A673 (cell line): ENCODE results near the gene PAX7. TPM values are rescaled to one million over a fixed set of nuclear protein-coding genes. Genes with fewer than 3 reads are reported as not detected.

Source experiments
- BruUV-seq: library from RNA; stranded (reverse); fragments of 400-500 nt; replicated peaks from 2 replicates; lab custom pipeline; 2021; lab: Mats Ljungman, UMichigan
- CTCF ChIA-PET: fragments of 300-600 bp; sonication (Branson Sonifier 250); formaldehyde crosslinking; loops from one replicate; lab custom pipeline; 2022; ENCODE audit warnings: antibody characterized with exemption; lab: Charles Lee
- POLR2A ChIA-PET: fragments of 300-600 bp; sonication (Branson Sonifier 250); formaldehyde crosslinking; loops from one replicate; lab custom pipeline; 2022; ENCODE audit warnings: antibody characterized with exemption; ENCODE audit not compliant: low non-redundant PET; lab: Charles Lee
- DNase-seq: peaks from one replicate; pipeline ENCODE4 v3.0.0-alpha.2; 2015; ENCODE audit warnings: low spot score
- H3K27ac ChIP-seq: fragments of 200-600 bp; sonication (generic); 2 replicates; pipeline ENCODE4 v1.5.1; 2016; ENCODE audit warnings: mixed run types, low read depth, mild to moderate bottlenecking, mixed read lengths, antibody characterized with exemption, low read length; ENCODE audit not compliant: poor library complexity, severe bottlenecking
- H3K27me3 ChIP-seq: fragments of 200-600 bp; sonication (generic); replicated peaks from 2 replicates; pipeline ENCODE4 v1.6.1; 2017; ENCODE audit warnings: mixed run types, low read depth, mild to moderate bottlenecking, mixed read lengths, antibody characterized with exemption, low read length; ENCODE audit not compliant: insufficient read depth, poor library complexity
- H3K36me3 ChIP-seq: fragments of 200-600 bp; sonication (generic); 2 replicates; pipeline ENCODE4 v1.6.1; 2016; ENCODE audit warnings: mixed run types, mild to moderate bottlenecking, mixed read lengths, antibody characterized with exemption, low read length; ENCODE audit not compliant: insufficient read depth, poor library complexity, severe bottlenecking
- H3K4me1 ChIP-seq: fragments of 200-600 bp; sonication (generic); 2 replicates; pipeline ENCODE4 v1.6.1; 2017; ENCODE audit warnings: mixed run types, mild to moderate bottlenecking, mixed read lengths, antibody characterized with exemption, low read length; ENCODE audit not compliant: insufficient read depth, poor library complexity, severe bottlenecking
- H3K4me3 ChIP-seq: fragments of 200-600 bp; sonication (generic); 2 replicates; pipeline ENCODE4 v1.5.1; 2016; ENCODE audit warnings: low read depth, mixed run types, mild to moderate bottlenecking, mixed read lengths, low read length; ENCODE audit not compliant: poor library complexity, severe bottlenecking
- H3K9me3 ChIP-seq: fragments of 200-600 bp; sonication (generic); 2 replicates; pipeline ENCODE4 v1.6.1; 2016; ENCODE audit warnings: mixed run types, low read depth, mild to moderate bottlenecking, mixed read lengths, antibody characterized with exemption, low read length; ENCODE audit not compliant: poor library complexity, severe bottlenecking
- EZH2 ChIP-seq: fragments of 200-600 bp; sonication (generic); IDR thresholded peaks from 2 replicates; pipeline ENCODE4 v1.6.1; 2017; ENCODE audit warnings: borderline replicate concordance, low read depth, mild to moderate bottlenecking, mixed read lengths, antibody characterized with exemption, low read length; ENCODE audit not compliant: poor library complexity, severe bottlenecking
- intact Hi-C: fragments of 100-400 bp; cut with micrococcal nuclease; formaldehyde crosslinking; loops from one replicate; pipeline ENCODE4 v1.10.0; 2022; ENCODE audit not compliant: unreplicated experiment
- total RNA-seq: library from RNA; stranded (reverse); gene quantifications from 2 replicates; pipeline ENCODE4 v1.2.3, GENCODE V29; 2021
- TF ChIP-seq, protein P1 (sequence below): fragments of 300-800, 200-600 bp; sonication (generic); conservative IDR thresholded peaks from 2 replicates; pipeline ENCODE4 v1.5.1; 2017; ENCODE audit warnings: low read depth, mild to moderate bottlenecking, antibody characterized with exemption, low read length, moderate library complexity, mixed read lengths

Gene PAX7
- total RNA-seq, 1 experiment from 2014 or later = 36.5 TPM

DNA sequence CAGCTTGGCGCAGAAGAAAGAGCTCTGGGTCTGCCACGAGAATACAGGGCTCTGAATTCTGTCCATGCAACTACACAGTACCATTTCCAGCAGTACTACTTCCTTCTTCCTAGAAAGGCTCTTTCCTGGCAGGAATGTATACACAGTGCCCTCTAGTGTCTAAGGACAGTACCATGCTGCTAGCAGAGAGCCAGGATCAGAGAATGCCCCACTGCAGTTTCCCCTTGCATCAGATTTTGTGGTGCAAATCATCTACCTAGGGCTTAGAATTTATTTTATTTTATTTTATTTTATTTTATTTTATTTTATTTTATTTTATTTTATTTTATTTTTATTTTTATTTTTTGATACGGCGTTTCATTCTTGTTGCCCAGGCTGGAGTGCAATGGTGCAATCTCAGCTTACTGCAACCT, 50.8 kb downstream of the PAX7 start:
- no TSS peak for BruUV-seq
- DNase-seq = peak; percentile 85
- ChIA-PET POLR2A (no interaction called here), CTCF (interaction anchor here (0.7 to 1.0 kb wide), 3 partner anchors 78 to 130 kb away, joined by 3 to 8 read pairs (median 5); no protein-coding TSS in a partner anchor)
- no peak for TF ChIP-seq EZH2
- TF ChIP-seq, protein P1, sequence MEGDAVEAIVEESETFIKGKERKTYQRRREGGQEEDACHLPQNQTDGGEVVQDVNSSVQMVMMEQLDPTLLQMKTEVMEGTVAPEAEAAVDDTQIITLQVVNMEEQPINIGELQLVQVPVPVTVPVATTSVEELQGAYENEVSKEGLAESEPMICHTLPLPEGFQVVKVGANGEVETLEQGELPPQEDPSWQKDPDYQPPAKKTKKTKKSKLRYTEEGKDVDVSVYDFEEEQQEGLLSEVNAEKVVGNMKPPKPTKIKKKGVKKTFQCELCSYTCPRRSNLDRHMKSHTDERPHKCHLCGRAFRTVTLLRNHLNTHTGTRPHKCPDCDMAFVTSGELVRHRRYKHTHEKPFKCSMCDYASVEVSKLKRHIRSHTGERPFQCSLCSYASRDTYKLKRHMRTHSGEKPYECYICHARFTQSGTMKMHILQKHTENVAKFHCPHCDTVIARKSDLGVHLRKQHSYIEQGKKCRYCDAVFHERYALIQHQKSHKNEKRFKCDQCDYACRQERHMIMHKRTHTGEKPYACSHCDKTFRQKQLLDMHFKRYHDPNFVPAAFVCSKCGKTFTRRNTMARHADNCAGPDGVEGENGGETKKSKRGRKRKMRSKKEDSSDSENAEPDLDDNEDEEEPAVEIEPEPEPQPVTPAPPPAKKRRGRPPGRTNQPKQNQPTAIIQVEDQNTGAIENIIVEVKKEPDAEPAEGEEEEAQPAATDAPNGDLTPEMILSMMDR = peak; percentile 77
- no peaks in the 10 kb centered on the region for H3K27me3 ChIP-seq
- H3K4me1 ChIP-seq = peaks cover 21% of the 10 kb centered on the region
- no peak overlapping the region for H3K27ac ChIP-seq
- intact Hi-C loops = loop anchor here (1.0 kb wide), 1 partner anchor 84 kb away; no protein-coding TSS in a partner anchor
- H3K36me3 ChIP-seq = no peaks in the 10 kb centered on the region
- no peaks in the 10 kb centered on the region for H3K9me3 ChIP-seq
- H3K4me3 ChIP-seq = no peak overlapping the region

- Histone ChIP-seq H3K27me3 (no peaks in the 10 kb centered on the region), H3K36me3 (no peaks in the 10 kb centered on the region), H3K4me3 (no peak overlapping the region), H3K9me3 (no peaks in the 10 kb centered on the region), H3K27ac (peak overlapping the region; percentile 39), H3K4me1 (peaks cover 11% of the 10 kb centered on the region)
- BruUV-seq = no TSS peak
- ChIA-PET CTCF (interaction anchor here (0.6 to 1.1 kb wide), 2 partner anchors 82 to 85 kb away, joined by 3 read pairs; no protein-coding TSS in a partner anchor), POLR2A (interaction anchor here (0.5 kb wide), 1 partner anchor 133 kb away, joined by 4 read pairs; no protein-coding TSS in a partner anchor)
- no peak for TF ChIP-seq EZH2
- TF ChIP-seq, protein P1 = no peak
- peak; percentile 60 for DNase-seq
- intact Hi-C loops = no loop called here
Observed at GRCh38 chr1:18682375-18682774, 51.7 kb downstream of the PAX7 start.

- Histone ChIP-seq H3K27me3 (no peaks in the 10 kb centered on the region), H3K9me3 (no peaks in the 10 kb centered on the region), H3K4me1 (peaks cover 10% of the 10 kb centered on the region), H3K4me3 (no peak overlapping the region), H3K27ac (no peak overlapping the region), H3K36me3 (no peaks in the 10 kb centered on the region)
- intact Hi-C loops = no loop called here
- TF ChIP-seq, protein P1 = no peak
- TF ChIP-seq EZH2 = no peak
- POLR2A ChIA-PET = no interaction called here
- DNase-seq = no peak
- no TSS peak for BruUV-seq
- CTCF ChIA-PET = no interaction called here
Observed at GRCh38 chr1:18684303-18684702, 53.7 kb downstream of the PAX7 start.
